ENCODE data around the gene STK38L.

Gene STK38L

GRCh38 chr12:27343255-27344000 lies 99.3 kb downstream of the STK38L start:
- no peak overlapping the region for H3K4me3 ChIP-seq (ENCODE audit: low read depth, low read length)

GRCh38 chr12:27344246-27344645 lies 100.2 kb downstream of the STK38L start:
- no peak overlapping the region for H3K4me3 ChIP-seq (ENCODE audit: low read depth, low read length)

- no peak overlapping the region for H3K4me3 ChIP-seq (ENCODE audit: low read depth, low read length)
These were observed 100.7 kb downstream of the STK38L start for GRCh38 chr12:27344760-27345159.

- H3K4me3 ChIP-seq (ENCODE audit: low read depth, low read length): no peak overlapping the region
These were observed 101.3 kb downstream of the STK38L start for GRCh38 chr12:27345376-27345775.

GRCh38 chr12:27347779-27348178 lies 103.7 kb downstream of the STK38L start:
- H3K4me3 ChIP-seq (ENCODE audit: low read depth, low read length): no peak overlapping the region

- H3K4me3 ChIP-seq (ENCODE audit: low read depth, low read length): no peak overlapping the region
These were observed 107.4 kb downstream of the STK38L start for GRCh38 chr12:27351476-27351875.

GRCh38 chr12:27355486-27355885 lies 111.4 kb downstream of the STK38L start:
- no peak overlapping the region for H3K4me3 ChIP-seq (ENCODE audit: low read depth, low read length)

- no peak overlapping the region for H3K4me3 ChIP-seq (ENCODE audit: low read depth, low read length)
These were observed 111.9 kb downstream of the STK38L start for GRCh38 chr12:27355979-27356378.

- H3K4me3 ChIP-seq (ENCODE audit: low read depth, low read length): no peak overlapping the region
These were observed 115.7 kb downstream of the STK38L start for GRCh38 chr12:27359578-27360340.

GRCh38 chr12:27361372-27361771 lies 117.3 kb downstream of the STK38L start:
- H3K4me3 ChIP-seq (ENCODE audit: low read depth, low read length): no peak overlapping the region

GRCh38 chr12:27366621-27367020 lies 122.5 kb downstream of the STK38L start:
- no peak overlapping the region for H3K4me3 ChIP-seq (ENCODE audit: low read depth, low read length)

- H3K4me3 ChIP-seq (ENCODE audit: low read depth, low read length): no peak overlapping the region
These were observed 123.0 kb downstream of the STK38L start for GRCh38 chr12:27367078-27367477.

Measured in iPS-11a (cell line).